ENCODE measurements around the gene TNFAIP8.

TNFAIP8 gene

GRCh38 chr5:119355685-119356611 is at the start of gene TNFAIP8:
TNFAIP8 (plus strand) TSS chr5:119356019; CDS start chr5:119356091, 72 bp downstream.
- H3K9me3 ChIP-seq (ENCODE audit: severe bottlenecking) = no peaks in the 10 kb centered on the region
- no peak for TF ChIP-seq CTCF (IDR thresholded peaks at IDR 0.05; ENCODE audit: poor library complexity, severe bottlenecking)
- DNase-seq (ENCODE audit: low spot score) (no peak), ATAC-seq (ENCODE audit: low read depth) (peak; percentile 63)
- no peaks in the 10 kb centered on the region for H3K27me3 ChIP-seq (ENCODE audit: insufficient read depth, poor library complexity, severe bottlenecking)
- H3K4me3 ChIP-seq (ENCODE audit: severe bottlenecking) = peak within 1 kb of the TSS; percentile 37
- H3K27ac ChIP-seq (ENCODE audit: poor library complexity, severe bottlenecking) = peak within 1 kb of the TSS; percentile 51
- peaks cover 43% of the 10 kb centered on the region for H3K4me1 ChIP-seq (ENCODE audit: insufficient read depth, poor library complexity, severe bottlenecking)
- no peaks in the 10 kb centered on the region for H3K36me3 ChIP-seq (ENCODE audit: low read depth)

- H3K27me3 ChIP-seq (ENCODE audit: insufficient read depth, poor library complexity, severe bottlenecking) = no peaks in the 10 kb centered on the region
- H3K36me3 ChIP-seq (ENCODE audit: low read depth) = no peaks in the 10 kb centered on the region
- TF ChIP-seq CTCF (IDR thresholded peaks at IDR 0.05; ENCODE audit: poor library complexity, severe bottlenecking) = no peak
- H3K4me1 ChIP-seq (ENCODE audit: insufficient read depth, poor library complexity, severe bottlenecking) = peaks cover 32% of the 10 kb centered on the region
- DNase-seq (ENCODE audit: low spot score) = no peak
- no peak overlapping the region for H3K4me3 ChIP-seq (ENCODE audit: severe bottlenecking)
- no peaks in the 10 kb centered on the region for H3K9me3 ChIP-seq (ENCODE audit: severe bottlenecking)
- no peak for ATAC-seq (ENCODE audit: low read depth)
- H3K27ac ChIP-seq (ENCODE audit: poor library complexity, severe bottlenecking) = no peak overlapping the region
These were observed 48.6 kb upstream of the TNFAIP8 start for GRCh38 chr5:119307170-119307569.

GRCh38 chr5:119309326-119309725 is 46.5 kb upstream of the TNFAIP8 start:
- Histone ChIP-seq H3K27ac (ENCODE audit: poor library complexity, severe bottlenecking) (no peak overlapping the region), H3K27me3 (ENCODE audit: insufficient read depth, poor library complexity, severe bottlenecking) (no peaks in the 10 kb centered on the region), H3K4me1 (ENCODE audit: insufficient read depth, poor library complexity, severe bottlenecking) (peaks cover 11% of the 10 kb centered on the region), H3K9me3 (ENCODE audit: severe bottlenecking) (no peaks in the 10 kb centered on the region), H3K36me3 (ENCODE audit: low read depth) (no peaks in the 10 kb centered on the region), H3K4me3 (ENCODE audit: severe bottlenecking) (no peak overlapping the region)
- DNase-seq (ENCODE audit: low spot score) (no peak), ATAC-seq (ENCODE audit: low read depth) (no peak)
- no peak for TF ChIP-seq CTCF (IDR thresholded peaks at IDR 0.05; ENCODE audit: poor library complexity, severe bottlenecking)

- no peaks in the 10 kb centered on the region for H3K27me3 ChIP-seq (ENCODE audit: insufficient read depth, poor library complexity, severe bottlenecking)
- DNase-seq (ENCODE audit: low spot score) (no peak), ATAC-seq (ENCODE audit: low read depth) (no peak)
- H3K9me3 ChIP-seq (ENCODE audit: severe bottlenecking) = no peaks in the 10 kb centered on the region
- H3K36me3 ChIP-seq (ENCODE audit: low read depth) = no peaks in the 10 kb centered on the region
- TF ChIP-seq CTCF (IDR thresholded peaks at IDR 0.05; ENCODE audit: poor library complexity, severe bottlenecking) = no peak
- H3K27ac ChIP-seq (ENCODE audit: poor library complexity, severe bottlenecking) = no peak overlapping the region
- peaks cover 9% of the 10 kb centered on the region for H3K4me1 ChIP-seq (ENCODE audit: insufficient read depth, poor library complexity, severe bottlenecking)
- H3K4me3 ChIP-seq (ENCODE audit: severe bottlenecking) = no peak overlapping the region
These were observed 44.1 kb upstream of the TNFAIP8 start for GRCh38 chr5:119311688-119312087.

- Histone ChIP-seq H3K27ac (ENCODE audit: poor library complexity, severe bottlenecking) (no peak overlapping the region), H3K27me3 (ENCODE audit: insufficient read depth, poor library complexity, severe bottlenecking) (no peaks in the 10 kb centered on the region), H3K4me3 (ENCODE audit: severe bottlenecking) (no peak overlapping the region), H3K9me3 (ENCODE audit: severe bottlenecking) (no peaks in the 10 kb centered on the region), H3K4me1 (ENCODE audit: insufficient read depth, poor library complexity, severe bottlenecking) (peaks cover 9% of the 10 kb centered on the region), H3K36me3 (ENCODE audit: low read depth) (no peaks in the 10 kb centered on the region)
- TF ChIP-seq CTCF (IDR thresholded peaks at IDR 0.05; ENCODE audit: poor library complexity, severe bottlenecking) = no peak
- DNase-seq (ENCODE audit: low spot score) (no peak), ATAC-seq (ENCODE audit: low read depth) (no peak)
These were observed 43.4 kb upstream of the TNFAIP8 start for GRCh38 chr5:119312403-119312802.
